Left kidney (tissue), 1 donor: ENCODE results near the gene SRMS. TPM values are rescaled to one million over a fixed set of nuclear protein-coding genes. Genes with fewer than 3 reads are reported as not detected.

Source experiments
- polyA plus RNA-seq: library from polyadenylated mRNA; unstranded; fragments of 120-200 nt; gene quantifications from one replicate; pipeline ENCODE4 v1.2.1, GENCODE V29; 2013; ENCODE audit not compliant: insufficient read length

The SRMS gene
- polyA plus RNA-seq, 1 donor: not detected

Other genes with a start within 250 kb of the SRMS start
- gene CHRNA4, start 186.4 kb downstream of the SRMS start, polyA plus RNA-seq: 13.3 TPM
- gene KCNQ2, start 75.1 kb downstream of the SRMS start, polyA plus RNA-seq: 5.5 TPM
- gene EEF1A2, start 48.7 kb downstream of the SRMS start, polyA plus RNA-seq: 0.67 TPM
- 118 TPM for gene PPDPF, start 27.0 kb downstream of the SRMS start, polyA plus RNA-seq
- 1.1 TPM for gene PTK6, start 10.4 kb downstream of the SRMS start, polyA plus RNA-seq
- gene FNDC11, start 6.4 kb upstream of the SRMS start, polyA plus RNA-seq: 0.81 TPM
- 11.8 TPM for gene HELZ2, start 26.5 kb upstream of the SRMS start, polyA plus RNA-seq
- 10.7 TPM for gene GMEB2, start 79.4 kb upstream of the SRMS start, polyA plus RNA-seq
- gene STMN3, start 105.7 kb upstream of the SRMS start, polyA plus RNA-seq: 22.7 TPM
- gene RTEL1, start 110.6 kb upstream of the SRMS start, polyA plus RNA-seq: 19.8 TPM
- 2.1 TPM for gene TNFRSF6B, start 148.9 kb upstream of the SRMS start, polyA plus RNA-seq
- gene ARFRP1, start 160.2 kb upstream of the SRMS start, polyA plus RNA-seq: 27.0 TPM
- gene ZGPAT, start 160.3 kb upstream of the SRMS start, polyA plus RNA-seq: 17.8 TPM
- gene LIME1, start 188.9 kb upstream of the SRMS start, polyA plus RNA-seq: 4.3 TPM
- gene SLC2A4RG, start 192.0 kb upstream of the SRMS start, polyA plus RNA-seq: 73.0 TPM